ENCODE results near the gene MMRN2.
"Not testable (repeated sequence)": the region's sequence is repeated elsewhere in the genome, so short reads cannot be mapped to it uniquely, and the experiment has no call there.

- TF ChIP-seq CTCF, POLR2A (IDR thresholded peaks at IDR 0.05): not testable (repeated sequence)
These were observed 17.3 kb downstream of the MMRN2 start for GRCh38 chr10:86940076-86940475.

Measured in sigmoid colon (tissue), 3 donors.